Breast epithelium (tissue), 4 donors: ENCODE results near the gene DUS3L. TPM values are rescaled to one million over a fixed set of nuclear protein-coding genes. Genes with fewer than 3 reads are reported as not detected.

ENCODE experiments used
- DNase-seq, 2 donors: peaks; one replicate each; pipeline ENCODE4 v3.0.0-alpha.2; 2019; ENCODE audit warnings: low spot score in 2 of 2
- H3K27ac ChIP-seq, 2 donors: fragments of 200-600 bp; sonication (generic) in 1 of 2; one replicate each; pipeline ENCODE4 v1.5.1; 2016 to 2019; ENCODE audit warnings: mild to moderate bottlenecking in 1 of 2
- H3K27me3 ChIP-seq, 2 donors: fragments of 200-600 bp; sonication (generic) in 1 of 2; one replicate each; pipeline versions ENCODE4 v1.5.1 to v1.6.0; 2017 to 2019; ENCODE audit warnings: control low read depth in 1 of 2, mild to moderate bottlenecking in 1 of 2
- H3K36me3 ChIP-seq: fragments of 200-600 bp; one replicate; pipeline ENCODE4 v1.5.1; 2019
- H3K4me1 ChIP-seq, 2 donors: fragments of 200-600 bp; sonication (generic); one replicate each; pipeline ENCODE4 v1.5.1; 2016 to 2019; ENCODE audit warnings: control low read depth in 1 of 2
- H3K4me3 ChIP-seq, 3 donors: fragments of 200-600 bp; sonication (generic); 1 replicate in 2 of 3; 2 replicates in 1 of 3; pipeline ENCODE4 v1.5.1; 2016 to 2019; ENCODE audit warnings: mild to moderate bottlenecking in 3 of 3, moderate library complexity in 2 of 3
- H3K9me3 ChIP-seq, 2 donors: fragments of 200-600 bp; sonication (generic) in 1 of 2; one replicate each; pipeline ENCODE4 v1.5.1; 2016 to 2019; ENCODE audit warnings: control low read depth in 1 of 2
- POLR2A ChIP-seq: fragments of 450-650 bp; IDR thresholded peaks from one replicate; pipeline ENCODE4 v1.6.1; 2016; ENCODE audit warnings: antibody characterized with exemption, mild to moderate bottlenecking, moderate library complexity
- POLR2AphosphoS5 ChIP-seq, 3 donors: sonication (generic); formaldehyde crosslinking; IDR thresholded peaks; one replicate each; pipeline ENCODE4 v1.6.1; 2017; ENCODE audit warnings: antibody characterized with exemption in 3 of 3
- intact Hi-C: fragments of 100-400 bp; cut with DNase I; formaldehyde crosslinking; loops from one replicate; pipeline ENCODE4 v1.15.1; 2023; ENCODE audit warnings: low total_unique reads
- total RNA-seq, 3 donors: library from RNA; depleted of rRNA; stranded (reverse); fragments of >200 nt; gene quantifications; one replicate each; pipeline ENCODE4 v1.1.0, GENCODE V29; 2016
- TF ChIP-seq, protein P1 (sequence below), 3 donors: fragments of 450-650 bp; IDR thresholded peaks; one replicate each; pipeline ENCODE4 v1.5.1; 2016 to 2017; ENCODE audit warnings: antibody characterized with exemption in 3 of 3, mild to moderate bottlenecking in 3 of 3, moderate library complexity in 3 of 3

The DUS3L gene
- total RNA-seq, 3 donors from 2014 or later = 28.8 to 44.9 (median 37.2) TPM

GRCh38 chr19:5811117-5811516 lies 20.2 kb upstream of the DUS3L start:
- H3K36me3 ChIP-seq = no peaks in the 10 kb centered on the region
- no peak for DNase-seq
- H3K4me3 ChIP-seq = no peak overlapping the region
- no peak overlapping the region for H3K27ac ChIP-seq
- no peaks in the 10 kb centered on the region for H3K4me1 ChIP-seq
- intact Hi-C loops = no loop called here
- TF ChIP-seq POLR2AphosphoS5 (IDR thresholded peaks at IDR 0.05) = no peak
- TF ChIP-seq, protein P1, sequence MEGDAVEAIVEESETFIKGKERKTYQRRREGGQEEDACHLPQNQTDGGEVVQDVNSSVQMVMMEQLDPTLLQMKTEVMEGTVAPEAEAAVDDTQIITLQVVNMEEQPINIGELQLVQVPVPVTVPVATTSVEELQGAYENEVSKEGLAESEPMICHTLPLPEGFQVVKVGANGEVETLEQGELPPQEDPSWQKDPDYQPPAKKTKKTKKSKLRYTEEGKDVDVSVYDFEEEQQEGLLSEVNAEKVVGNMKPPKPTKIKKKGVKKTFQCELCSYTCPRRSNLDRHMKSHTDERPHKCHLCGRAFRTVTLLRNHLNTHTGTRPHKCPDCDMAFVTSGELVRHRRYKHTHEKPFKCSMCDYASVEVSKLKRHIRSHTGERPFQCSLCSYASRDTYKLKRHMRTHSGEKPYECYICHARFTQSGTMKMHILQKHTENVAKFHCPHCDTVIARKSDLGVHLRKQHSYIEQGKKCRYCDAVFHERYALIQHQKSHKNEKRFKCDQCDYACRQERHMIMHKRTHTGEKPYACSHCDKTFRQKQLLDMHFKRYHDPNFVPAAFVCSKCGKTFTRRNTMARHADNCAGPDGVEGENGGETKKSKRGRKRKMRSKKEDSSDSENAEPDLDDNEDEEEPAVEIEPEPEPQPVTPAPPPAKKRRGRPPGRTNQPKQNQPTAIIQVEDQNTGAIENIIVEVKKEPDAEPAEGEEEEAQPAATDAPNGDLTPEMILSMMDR (IDR thresholded peaks at IDR 0.05) = no peak
- no peak for TF ChIP-seq POLR2A
- H3K27me3 ChIP-seq = no peaks in the 10 kb centered on the region
- no peaks in the 10 kb centered on the region for H3K9me3 ChIP-seq

DNA sequence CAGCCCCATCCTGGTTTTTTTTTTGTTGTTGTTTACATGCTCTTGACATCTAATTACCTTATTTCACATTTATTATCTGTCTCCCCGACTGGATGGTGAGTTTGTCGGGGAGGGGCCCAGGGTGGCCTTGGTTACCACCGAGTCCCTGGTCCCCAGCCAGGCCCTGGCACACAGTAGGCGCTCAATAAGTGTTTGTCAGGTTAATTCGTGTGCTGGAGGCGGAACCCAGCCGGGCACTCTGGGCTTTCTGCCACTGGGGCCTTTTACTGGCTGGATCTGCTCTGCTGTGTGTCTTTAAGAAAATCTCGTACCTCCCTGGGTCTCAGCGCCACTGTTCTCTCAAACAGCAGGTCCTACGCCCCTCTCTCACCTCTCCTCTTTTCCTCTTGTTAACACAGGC lies 18.5 kb upstream of the DUS3L start:
- Histone ChIP-seq H3K36me3 (no peaks in the 10 kb centered on the region), H3K27me3 (peaks cover 2 to 4% of the 10 kb centered on the region in 2 donors), H3K27ac (no peak overlapping the region), H3K4me1 (no peaks in the 10 kb centered on the region), H3K4me3 (no peak overlapping the region), H3K9me3 (no peaks in the 10 kb centered on the region)
- intact Hi-C loops = loop anchor here (10.0 kb wide), 1 partner anchor 95 kb away; the partner anchor contains the start of genes NDUFA11 and VMAC
- no peak for DNase-seq
- TF ChIP-seq POLR2AphosphoS5 (IDR thresholded peaks at IDR 0.05) (no peak), POLR2A (no peak)
- TF ChIP-seq, protein P1 (IDR thresholded peaks at IDR 0.05) = no peak

GRCh38 chr19:5809053-5809452 lies 18.1 kb upstream of the DUS3L start:
- TF ChIP-seq POLR2AphosphoS5 (IDR thresholded peaks at IDR 0.05) = no peak
- Histone ChIP-seq H3K27me3 (peaks cover 3 to 4% of the 10 kb centered on the region in 2 donors), H3K36me3 (no peaks in the 10 kb centered on the region), H3K4me3 (no peak overlapping the region), H3K9me3 (no peaks in the 10 kb centered on the region), H3K27ac (no peak overlapping the region), H3K4me1 (no peaks in the 10 kb centered on the region)
- intact Hi-C loops = loop anchor here (10.0 kb wide), 1 partner anchor 96 kb away; the partner anchor contains the start of genes NDUFA11 and VMAC
- DNase-seq = no peak

- TF ChIP-seq POLR2AphosphoS5 (IDR thresholded peaks at IDR 0.05) (no peak), POLR2A (no peak)
- TF ChIP-seq, protein P1 (IDR thresholded peaks at IDR 0.05) = no peak
- intact Hi-C loops = loop anchor here (10.0 kb wide), 1 partner anchor 97 kb away; the partner anchor contains the start of genes NDUFA11 and VMAC
- no peak for DNase-seq
Observed at GRCh38 chr19:5808120-5808816, 17.3 kb upstream of the DUS3L start.

GRCh38 chr19:5806905-5807304 lies 15.9 kb upstream of the DUS3L start:
- DNase-seq = no peak
- intact Hi-C loops = loop anchor here (10.0 kb wide), 1 partner anchor 98 kb away; the partner anchor contains the start of genes NDUFA11 and VMAC
- TF ChIP-seq, protein P1 (IDR thresholded peaks at IDR 0.05) = no peak
- TF ChIP-seq POLR2A (no peak), POLR2AphosphoS5 (IDR thresholded peaks at IDR 0.05) (no peak)
- Histone ChIP-seq H3K36me3 (no peaks in the 10 kb centered on the region), H3K4me1 (no peaks in the 10 kb centered on the region), H3K9me3 (no peaks in the 10 kb centered on the region), H3K27me3 (peaks cover 4 to 9% of the 10 kb centered on the region in 2 donors), H3K27ac (peak overlapping the region in 1 of 2 donors; percentile 21), H3K4me3 (no peak overlapping the region)

More at GRCh38 chr19:5808120-5808816, 17.3 kb upstream of the DUS3L start:
- Histone ChIP-seq H3K27me3 (peaks cover 3 to 4% of the 10 kb centered on the region in 2 donors), H3K4me1 (no peaks in the 10 kb centered on the region), H3K4me3 (no peak overlapping the region), H3K36me3 (no peaks in the 10 kb centered on the region), H3K9me3 (no peaks in the 10 kb centered on the region), H3K27ac (no peak overlapping the region)
